ENCODE measurements around the gene CABP4.
"Not testable (repeated sequence)": the region's sequence is repeated elsewhere in the genome, so short reads cannot be mapped to it uniquely, and the experiment has no call there.

The CABP4 gene

DNA sequence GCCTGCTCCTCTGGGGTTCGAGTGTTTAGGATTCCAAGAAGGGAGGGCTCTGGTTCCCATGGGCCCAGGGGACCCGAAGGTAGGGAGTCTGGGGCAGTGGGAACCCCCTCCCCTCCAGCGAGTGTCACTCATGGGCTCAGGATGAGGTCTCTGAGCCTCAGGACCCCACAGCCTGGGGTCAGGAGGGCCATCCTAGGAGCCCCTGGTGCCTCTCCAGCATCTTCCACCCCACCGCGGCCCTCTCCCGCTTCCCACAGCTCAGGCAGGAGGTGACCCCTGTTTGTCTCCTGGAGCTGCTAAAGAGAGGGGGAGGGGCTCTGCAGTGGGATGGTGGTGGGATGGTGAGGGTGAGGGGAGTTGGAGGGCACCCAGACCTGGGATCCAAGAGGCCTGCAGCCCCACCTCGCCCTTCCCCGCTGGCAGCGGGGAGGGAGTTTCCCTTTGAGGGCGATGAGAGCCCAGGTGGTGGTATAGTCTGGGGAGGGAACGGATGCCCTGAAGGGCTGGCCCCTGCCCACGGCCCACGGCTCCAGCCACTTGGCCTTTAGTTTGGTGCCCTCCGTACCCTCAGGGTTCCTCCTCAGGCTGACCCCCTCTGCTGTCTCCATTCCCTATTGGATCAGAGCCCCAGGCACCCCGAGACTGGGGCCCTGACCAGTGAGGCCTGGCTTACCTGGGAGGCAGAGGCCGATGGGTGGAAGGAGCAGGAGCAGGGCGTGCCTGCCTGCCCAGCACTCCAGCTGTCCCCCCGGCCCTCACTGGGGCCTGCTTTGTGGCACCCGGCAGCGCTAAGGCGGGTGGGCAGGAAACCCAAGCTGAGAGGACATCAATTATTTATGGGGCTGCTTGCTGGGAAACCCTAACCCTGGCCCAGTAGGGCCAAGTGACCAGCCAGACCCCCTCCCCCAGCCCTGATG lies 1.1 kb upstream of the CABP4 start:
- DNase-seq (ENCODE audit: low read depth), result no peak

DNA sequence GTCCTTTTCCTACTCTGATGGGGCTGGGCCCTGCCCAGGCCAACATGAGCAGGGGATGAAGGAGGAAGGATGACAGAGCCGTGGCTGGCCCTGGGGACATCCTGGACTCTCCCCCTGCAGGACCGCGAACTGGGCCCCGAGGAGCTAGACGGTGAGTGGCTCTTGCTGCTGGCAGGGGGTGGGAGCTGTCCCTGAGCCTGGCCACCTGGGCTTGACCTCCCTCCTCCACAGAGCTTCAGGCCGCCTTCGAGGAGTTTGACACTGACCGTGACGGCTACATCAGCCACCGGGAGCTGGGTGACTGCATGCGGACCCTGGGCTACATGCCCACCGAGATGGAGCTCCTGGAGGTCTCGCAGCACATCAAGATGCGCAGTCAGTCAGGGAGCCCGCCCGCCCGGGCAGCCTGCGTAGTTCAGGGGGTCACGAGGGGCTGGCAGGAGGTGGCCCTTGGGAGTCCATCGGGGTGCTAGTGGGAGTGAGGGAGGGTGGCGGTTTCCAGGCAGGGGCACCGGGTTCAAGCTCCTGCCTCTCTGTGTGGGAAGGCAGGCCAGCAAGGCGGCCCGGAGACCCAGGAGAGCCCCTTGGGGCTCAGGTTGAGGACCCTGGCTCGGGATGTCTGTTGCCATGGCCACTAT lies 1.0 kb downstream of the CABP4 start:
- DNase-seq (ENCODE audit: low read depth), result no peak

DNA sequence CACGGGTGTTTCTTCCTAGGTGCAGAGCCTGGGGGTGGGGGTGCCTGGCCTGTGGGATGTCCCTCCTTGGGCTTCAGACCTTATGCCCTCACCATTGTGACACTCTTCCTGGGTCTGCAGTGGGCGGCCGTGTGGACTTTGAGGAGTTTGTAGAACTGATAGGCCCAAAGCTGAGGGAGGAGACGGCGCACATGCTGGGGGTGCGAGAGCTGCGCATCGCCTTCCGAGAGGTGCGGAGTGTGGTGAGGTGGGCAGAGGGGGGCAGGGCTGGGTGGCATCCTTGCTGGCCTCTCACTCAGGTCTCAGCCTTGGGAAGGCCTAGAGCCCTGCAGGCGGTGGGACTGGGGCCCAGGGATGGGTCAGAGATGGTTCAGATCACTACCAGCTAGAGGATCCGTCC lies 2.3 kb downstream of the CABP4 start:
- DNase-seq (ENCODE audit: low read depth), result no peak

DNA sequence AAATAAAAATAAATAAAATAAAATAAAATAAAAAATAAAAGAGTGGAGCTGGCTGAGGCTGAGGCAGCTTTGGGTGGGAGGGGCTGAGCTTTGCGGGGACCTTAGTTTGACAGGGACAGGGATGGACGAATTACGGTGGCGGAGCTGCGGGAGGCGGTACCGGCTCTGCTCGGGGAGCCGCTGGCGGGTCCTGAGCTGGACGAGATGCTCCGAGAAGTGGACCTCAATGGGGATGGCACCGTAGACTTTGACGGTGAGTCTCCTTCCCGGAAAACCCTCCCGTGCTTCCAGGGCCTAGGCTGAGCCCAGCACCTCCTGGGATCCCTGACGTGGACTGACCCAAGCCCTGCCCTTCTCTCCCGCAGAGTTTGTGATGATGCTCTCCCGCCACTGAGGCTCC lies 3.1 kb downstream of the CABP4 start:
- DNase-seq (ENCODE audit: low read depth), result no peak

DNA sequence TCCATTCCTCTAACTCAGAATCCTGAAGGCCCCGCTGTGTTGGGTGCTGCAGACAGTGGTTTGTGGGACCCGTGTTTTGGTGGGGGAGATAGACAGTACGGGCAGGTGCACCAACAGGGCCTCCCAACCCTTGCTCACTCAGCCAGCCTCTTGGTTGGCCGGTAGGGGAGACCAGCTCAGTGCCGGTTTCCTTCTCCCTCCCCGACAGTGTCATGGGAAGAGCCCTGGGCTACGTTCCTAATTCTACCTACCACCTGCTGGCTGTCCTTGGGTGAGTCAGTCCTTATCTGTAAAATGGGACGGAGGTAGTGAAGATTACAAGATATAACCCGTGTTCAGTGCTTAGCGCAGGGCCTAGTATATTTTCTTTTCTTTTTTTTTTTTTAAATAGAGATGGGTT lies 8.0 kb downstream of the CABP4 start:
- no peak for DNase-seq (ENCODE audit: low read depth)

DNA sequence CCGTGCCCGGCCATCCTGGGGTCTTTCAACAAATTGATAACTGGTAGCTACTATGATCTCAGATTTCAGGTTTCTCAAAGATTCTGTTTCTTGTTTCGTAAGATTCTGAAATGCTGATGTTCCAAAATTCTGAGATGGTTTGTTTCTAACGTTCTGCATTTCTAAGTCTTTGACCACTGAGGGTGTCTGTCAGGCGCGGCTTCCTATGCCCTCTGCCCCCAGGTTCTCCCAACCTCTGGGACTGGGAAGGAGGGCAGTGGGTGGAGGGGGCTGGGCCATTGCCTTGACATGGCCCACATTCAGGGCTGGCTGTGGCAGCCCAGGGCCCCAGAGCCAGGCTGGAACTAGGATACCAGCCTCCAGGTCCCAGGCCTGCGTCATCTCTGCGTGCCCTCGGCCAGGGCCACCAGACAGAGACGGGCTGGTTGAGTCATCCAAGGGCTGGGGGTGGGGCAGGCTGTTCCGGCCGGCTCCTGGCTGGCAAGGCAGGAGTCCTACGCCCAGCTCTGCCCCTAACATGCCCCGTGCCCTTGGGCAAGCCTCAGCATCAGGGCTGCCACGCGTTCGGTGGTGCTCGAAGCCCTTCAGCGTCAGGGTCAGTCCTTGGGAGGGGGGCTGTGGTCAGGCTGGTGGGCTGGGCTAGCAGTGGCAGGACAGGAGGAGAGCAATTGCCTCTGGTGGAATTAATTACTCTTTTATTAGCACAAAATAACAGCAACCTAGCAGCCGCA lies 8.7 kb downstream of the CABP4 start:
- no peak for DNase-seq (ENCODE audit: low read depth)

DNA sequence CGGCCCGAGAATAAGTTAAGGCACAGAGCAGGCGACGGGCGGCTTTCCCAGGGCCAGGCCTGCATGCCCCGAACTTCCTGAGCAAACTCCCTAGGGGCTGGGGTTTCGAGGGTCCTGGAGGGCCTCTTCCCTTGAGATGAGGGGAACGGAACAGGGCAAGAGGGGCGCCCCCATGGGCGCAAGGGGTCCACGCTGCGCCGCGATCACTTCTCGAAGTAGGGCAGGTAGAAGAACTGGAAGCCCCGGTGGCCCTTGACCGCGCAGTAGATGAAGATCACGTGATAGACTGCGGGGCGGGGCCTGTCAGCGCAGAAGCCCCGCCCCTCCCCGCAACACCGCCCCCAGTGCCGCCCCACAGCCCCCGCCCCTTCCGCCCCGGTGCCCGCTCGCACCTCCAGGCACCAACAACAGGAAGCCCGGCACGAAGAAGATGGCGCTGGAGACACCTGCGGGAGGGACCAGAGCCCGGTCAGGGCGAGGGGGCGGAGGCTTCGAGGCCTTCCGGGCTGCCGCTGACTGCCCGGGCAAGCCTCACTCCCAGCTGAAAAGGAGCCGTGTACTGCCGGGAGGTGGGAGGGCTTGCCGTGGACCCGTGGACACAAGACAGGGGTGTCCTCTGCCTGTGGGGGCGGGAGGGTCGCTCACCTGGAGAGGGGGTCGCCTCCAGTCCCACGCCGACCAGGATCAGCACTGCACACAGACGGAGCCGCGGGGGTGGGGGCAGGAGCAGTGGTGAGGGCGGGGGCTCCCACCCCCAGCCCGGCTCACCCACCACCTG lies 9.4 kb downstream of the CABP4 start:
- DNase-seq (ENCODE audit: low read depth), result peak; percentile 80

DNA sequence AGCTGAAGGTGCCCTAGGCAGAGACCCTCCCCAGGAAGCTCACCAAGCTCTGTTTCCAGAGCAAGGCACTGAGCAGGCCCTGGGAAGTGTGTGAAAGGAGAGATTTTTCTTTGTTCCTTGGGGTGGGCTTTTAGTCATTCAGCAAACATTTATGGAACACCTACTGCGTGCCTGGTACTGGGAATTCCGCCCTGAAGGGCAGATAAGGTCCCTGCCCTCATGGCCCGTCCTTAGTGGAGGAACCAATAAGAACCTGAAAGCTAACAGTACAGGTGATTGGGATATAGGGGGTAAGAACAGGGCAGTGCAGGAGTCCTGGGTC lies 10.0 kb downstream of the CABP4 start:
- no peak for DNase-seq (ENCODE audit: low read depth)

DNA sequence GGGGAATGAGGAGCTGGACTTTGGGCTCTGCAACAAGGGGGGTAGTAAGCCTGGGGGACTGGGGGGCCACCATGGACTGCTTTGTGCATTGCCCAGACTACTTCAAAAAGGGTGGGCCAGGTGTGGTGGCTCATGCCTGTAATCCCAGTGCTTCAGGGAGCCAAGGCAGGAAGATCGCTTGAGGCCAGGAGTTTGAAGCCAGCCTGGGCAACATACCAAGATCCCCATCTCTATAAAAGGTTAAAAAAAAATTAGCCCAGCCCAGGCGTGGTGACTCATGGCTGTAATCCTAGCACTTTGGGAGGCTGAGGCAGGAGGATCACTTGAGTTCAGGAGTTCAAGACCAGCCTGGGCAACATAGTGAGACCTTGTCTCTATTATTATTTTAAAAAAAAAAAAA lies 10.4 kb downstream of the CABP4 start:
- not testable (repeated sequence) for DNase-seq (ENCODE audit: low read depth)

DNA sequence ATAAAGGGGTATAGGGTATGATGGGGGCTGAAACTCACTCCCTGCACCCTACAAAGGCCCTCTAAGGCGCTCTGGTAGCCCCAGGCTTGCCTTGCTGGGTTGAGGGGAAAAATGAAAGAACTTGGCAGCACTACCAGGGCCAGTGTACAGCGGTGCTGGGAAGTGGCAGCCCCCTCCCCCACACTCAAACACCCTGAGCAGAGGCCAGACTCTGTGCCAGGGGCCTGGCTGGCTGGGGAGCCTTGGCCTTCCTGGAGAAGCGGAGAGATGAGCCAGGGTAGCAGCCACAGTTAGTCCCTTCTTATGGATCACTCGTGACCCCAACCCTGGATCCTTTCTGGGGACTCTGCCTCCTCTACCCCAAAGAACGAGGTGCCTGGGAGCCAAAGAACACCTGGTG lies 11.2 kb downstream of the CABP4 start:
- DNase-seq (ENCODE audit: low read depth), result no peak

DNA sequence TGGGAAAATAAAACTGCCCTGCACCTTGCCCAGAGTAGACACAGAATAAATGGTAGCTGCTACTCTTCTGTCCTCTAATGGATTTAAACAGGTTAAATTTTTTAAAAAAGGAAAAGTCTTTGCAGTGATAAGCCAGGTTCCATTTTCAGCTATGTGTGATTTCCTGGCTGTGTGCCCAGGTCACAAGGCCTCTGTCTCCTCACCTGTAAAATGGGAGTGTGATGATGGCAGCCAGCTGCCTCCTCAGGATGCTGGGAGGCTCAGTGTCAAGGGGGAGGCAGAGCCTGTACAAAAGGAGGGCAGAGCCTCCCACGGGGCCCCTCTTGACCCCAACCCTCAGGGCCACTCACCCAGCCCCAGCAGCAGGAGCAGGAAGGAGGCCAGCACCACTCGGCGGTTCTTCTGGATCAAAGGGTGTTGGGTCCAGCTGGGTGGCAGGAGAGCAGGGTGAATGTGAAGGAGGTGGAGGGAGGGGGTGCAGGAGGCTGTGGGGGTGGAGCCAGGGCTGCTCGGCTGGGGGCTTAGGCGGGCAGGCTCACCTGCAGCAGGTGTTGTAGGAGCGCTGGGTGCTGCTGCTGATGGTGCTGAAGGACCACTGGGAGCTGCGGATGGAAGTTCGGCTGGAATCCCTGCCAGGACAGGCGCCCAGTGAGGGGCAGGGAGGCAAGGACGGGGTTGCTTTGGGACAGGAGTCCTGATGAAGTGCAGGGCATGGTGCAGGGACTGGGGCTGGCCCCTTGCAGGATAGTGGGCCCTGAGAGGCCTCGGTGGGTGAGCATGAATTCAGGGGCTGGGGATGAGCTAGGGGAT lies 12.0 kb downstream of the CABP4 start:
- no peak for DNase-seq (ENCODE audit: low read depth)

DNA sequence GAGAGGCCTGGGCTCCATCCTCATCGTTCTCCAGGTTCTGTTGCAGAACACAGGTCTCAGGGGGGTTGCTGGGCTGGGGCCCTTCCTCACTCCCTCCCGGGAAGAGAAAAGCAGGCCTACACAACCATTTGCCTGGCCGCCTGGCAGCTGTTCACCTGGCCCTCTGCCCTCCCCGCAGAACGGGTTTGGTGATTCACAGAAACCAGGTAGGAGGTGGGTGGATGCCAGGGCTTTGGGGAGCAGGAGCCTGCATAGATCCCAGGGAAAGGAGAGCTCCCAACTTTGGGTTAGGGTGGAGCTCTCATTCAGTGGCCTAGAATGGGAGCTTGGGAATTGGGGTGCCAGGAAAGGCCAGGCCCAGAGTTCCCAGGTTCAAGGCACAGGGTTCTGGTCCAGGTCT lies 12.9 kb downstream of the CABP4 start:
- no peak for DNase-seq (ENCODE audit: low read depth)

DNA sequence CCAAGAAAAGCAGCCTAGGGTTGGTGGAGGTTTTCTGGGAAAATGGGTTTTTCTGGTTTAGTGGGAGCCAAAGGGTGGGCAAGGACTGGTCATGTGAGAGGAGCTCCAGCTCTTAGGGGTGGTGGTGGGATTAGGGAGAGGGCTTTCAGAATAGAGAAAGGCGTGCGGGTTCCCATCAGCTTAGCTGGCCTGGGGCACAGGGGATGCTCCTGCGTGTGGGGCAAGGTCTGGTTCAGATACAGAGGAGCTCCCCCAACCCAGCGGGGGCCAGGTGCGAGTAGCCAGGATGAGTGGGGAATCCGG lies 13.3 kb downstream of the CABP4 start:
- no peak for DNase-seq (ENCODE audit: low read depth)

DNA sequence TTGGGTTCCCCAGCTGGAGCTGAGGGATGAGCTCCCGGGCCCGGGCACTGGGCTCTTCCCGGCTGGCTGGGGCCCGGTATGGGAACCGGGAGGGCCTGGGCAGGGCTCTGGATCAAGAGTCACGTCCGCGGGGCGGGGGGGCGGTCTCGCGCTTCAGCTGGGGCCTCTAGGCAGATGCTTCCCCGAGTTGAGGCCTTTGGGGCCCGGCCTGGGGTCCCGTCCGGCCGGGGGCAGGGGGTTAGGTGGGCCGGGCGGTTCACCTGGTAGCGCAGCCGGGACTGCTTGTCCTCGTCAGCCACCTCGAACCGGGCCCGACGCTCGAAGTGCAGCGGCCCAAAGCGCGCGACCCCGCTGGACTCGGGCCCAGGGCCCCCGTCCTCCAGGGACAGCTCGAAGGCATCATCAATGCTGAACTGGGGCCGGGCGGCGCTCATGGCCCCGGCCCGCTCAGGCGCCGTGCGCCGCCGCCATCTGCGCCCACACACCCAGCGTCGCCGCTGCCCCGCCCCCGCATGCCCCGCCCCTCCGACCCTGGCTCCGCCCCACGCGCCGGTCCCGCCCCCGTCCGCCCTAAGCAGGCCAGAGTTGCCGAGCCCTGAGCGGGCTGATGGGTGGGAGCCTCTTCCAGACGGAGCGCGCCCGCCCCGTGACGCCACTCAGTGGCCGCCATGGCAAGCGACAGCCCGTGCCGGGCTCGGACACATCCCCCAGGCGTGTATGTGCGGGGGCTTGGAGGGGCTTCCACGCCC lies 13.8 kb downstream of the CABP4 start, which contains the start of gene TMEM134:
Gene TMEM134 (minus strand): TSS at position 493 of the 749 bp plus-strand sequence. CDS start 59 bp downstream, at position 434.
- DNase-seq (ENCODE audit: low read depth), result peak; percentile 95

DNA sequence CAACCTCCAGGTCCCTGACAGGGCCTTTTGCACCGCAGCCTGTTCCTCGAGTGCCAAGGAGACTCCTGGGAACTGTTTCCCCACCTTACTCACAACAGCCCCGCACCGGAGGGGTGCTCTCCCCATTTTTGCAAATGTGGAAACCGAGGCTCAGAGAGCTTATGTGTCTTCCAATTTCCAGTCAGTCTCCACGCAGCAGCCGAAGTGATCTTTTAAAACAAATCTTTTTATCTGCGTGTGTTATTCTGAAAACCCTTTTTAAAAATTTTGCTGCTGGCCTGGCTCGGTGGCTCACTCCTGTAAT lies 14.3 kb downstream of the CABP4 start:
- DNase-seq (ENCODE audit: low read depth), result no peak

DNA sequence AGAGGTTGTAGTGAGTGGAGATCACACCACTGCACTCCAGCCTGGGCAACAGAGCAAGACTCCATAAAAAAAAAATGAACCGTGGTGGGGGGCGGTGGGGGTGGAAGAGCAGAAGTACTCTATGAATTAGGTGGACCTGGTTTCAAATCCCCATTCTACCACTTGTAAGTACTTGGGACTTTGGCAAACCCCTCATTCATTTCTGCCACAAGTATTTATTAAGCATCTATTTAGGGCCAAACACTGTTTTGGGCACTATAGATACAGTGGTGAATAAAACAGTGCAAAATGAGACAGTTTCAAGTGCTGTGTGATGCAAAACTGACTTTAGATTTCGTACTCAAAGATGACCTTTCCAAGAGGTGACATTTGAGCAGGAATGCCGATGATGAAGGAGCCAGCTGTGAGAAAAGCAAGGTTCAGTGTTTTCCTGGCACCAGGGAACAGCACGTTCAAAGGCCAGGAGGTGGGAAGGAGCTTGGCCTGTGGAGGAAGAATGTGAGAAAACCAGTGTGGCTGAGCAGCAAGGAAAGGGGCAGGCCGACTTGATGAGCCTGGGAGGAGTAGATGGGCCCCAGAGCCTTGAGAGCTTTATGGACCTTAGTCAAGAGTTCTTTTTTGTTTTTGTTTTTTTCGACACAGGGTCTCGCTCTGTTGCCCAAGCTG lies 15.3 kb downstream of the CABP4 start:
- no peak for DNase-seq (ENCODE audit: low read depth)

DNA sequence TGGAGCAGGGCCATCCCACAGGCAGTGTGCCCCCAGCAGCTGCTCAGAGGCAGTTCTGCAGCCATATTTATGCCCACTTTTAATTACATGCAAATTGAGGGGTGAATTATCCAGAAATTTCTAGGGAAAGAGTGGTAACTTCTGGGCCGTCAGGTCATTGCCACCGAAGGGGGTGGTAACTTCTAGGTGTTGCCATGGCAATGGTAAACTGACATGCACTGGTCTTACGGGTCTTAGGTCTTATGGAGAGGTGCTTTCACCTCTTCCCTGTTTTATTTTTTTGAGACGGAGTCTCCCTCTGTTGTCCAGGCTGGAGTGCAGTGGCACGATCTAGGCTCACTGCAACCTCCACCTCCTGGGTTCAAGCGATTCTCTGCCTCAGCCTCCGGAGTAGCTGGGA lies 17.7 kb downstream of the CABP4 start:
- no peak for DNase-seq (ENCODE audit: low read depth)

DNA sequence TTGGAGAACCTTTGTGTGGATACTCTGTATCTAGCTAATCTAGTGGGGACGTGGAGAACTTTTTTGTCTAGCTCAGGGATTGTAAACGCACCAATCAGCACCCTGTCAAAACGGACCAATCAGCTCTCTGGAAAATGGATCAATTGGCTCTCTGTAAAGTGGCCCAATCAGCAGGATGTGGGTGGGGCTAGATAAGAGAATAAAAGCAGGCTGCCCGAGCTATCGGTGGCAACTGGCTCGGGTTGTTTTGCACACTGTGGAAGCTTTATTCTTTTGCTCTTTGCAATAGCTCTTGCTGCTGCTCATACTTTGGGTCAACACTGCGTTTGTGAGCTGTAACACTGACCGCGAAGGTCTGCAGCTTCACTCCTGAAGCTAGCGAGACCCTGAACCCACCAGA lies 21.5 kb downstream of the CABP4 start:
- not testable (repeated sequence) for DNase-seq (ENCODE audit: low read depth)

DNA sequence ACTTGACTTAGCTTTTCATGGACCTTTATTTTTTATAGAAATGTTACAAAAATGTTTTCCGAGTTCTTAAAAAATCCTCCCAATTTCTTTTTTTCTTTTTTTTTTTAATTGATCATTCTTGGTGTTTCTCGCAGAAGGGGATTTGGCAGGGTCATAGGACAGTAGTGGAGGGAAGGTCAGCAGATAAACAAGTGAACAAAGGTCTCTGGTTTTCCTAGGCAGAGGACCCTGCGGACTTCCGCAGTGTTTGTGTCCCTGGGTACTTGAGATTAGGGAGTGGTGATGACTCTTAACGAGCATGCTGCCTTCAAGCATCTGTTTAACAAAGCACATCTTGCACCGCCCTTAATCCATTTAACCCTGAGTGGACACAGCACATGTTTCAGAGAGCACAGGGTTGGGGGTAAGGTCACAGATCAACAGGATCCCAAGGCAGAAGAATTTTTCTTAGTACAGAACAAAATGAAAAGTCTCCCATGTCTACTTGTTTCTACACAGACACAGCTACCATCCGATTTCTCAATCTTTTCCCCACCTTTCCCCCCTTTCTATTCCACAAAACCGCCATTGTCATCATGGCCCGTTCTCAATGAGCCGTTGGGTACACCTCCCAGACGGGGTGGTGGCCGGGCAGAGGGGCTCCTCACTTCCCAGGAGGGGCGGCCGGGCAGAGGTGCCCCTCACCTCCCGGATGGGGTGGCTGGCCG lies 22.3 kb downstream of the CABP4 start:
- DNase-seq (ENCODE audit: low read depth), result not testable (repeated sequence)

All from stimulated activated CD8-positive, alpha-beta memory T cell treated with anti-CD3 and anti-CD28 coated beads, Interleukin-15, amount 100 ng/mL, for 24 hours (primary cell).